ENCODE data around the gene SHE.

GRCh38 chr1:154469844-154470560 lies 32.2 kb downstream of the SHE start:
- TF ChIP-seq CTCF (conservative IDR thresholded peaks at IDR 0.05; ENCODE audit: low read depth in 2 of 2) (no peak), EZH2phosphoT487 (IDR thresholded peaks at IDR 0.05; ENCODE audit: unreplicated experiment) (no peak), CREB1 (CRISPR knock-in tag; IDR thresholded peaks at IDR 0.05; ENCODE audit: low read depth) (no peak), POLR2AphosphoS5 (IDR thresholded peaks at IDR 0.05; ENCODE audit: low read depth) (no peak), EZH2 (IDR thresholded peaks at IDR 0.05; ENCODE audit: low read depth, unreplicated experiment) (no peak), ZNF114 (CRISPR knock-in tag; IDR thresholded peaks at IDR 0.05) (no peak), ZNF331 (CRISPR knock-in tag; IDR thresholded peaks at IDR 0.05; ENCODE audit: low read depth) (no peak), JUNB (IDR thresholded peaks at IDR 0.05; ENCODE audit: unreplicated experiment) (no peak), REST (IDR thresholded peaks at IDR 0.05; ENCODE audit: unreplicated experiment) (no peak), STAT1 (IDR thresholded peaks at IDR 0.05; ENCODE audit: unreplicated experiment) (no peak), ETS1 (IDR thresholded peaks at IDR 0.05) (no peak), NANOG (IDR thresholded peaks at IDR 0.05; ENCODE audit: borderline replicate concordance) (no peak), ZNF462 (CRISPR knock-in tag; IDR thresholded peaks at IDR 0.05) (no peak)
